GM21447 (cell line): ENCODE results near the gene MAG.
A peak's percentile ranks its signal among the peaks of the same experiment; 100 is the strongest.

Source experiments
- ATAC-seq: cut with Tn5 transposase; IDR thresholded peaks from one replicate; pipeline ENCODE4 v1.9.1; 2021; ENCODE audit not compliant: unreplicated experiment

Gene MAG, protein sequence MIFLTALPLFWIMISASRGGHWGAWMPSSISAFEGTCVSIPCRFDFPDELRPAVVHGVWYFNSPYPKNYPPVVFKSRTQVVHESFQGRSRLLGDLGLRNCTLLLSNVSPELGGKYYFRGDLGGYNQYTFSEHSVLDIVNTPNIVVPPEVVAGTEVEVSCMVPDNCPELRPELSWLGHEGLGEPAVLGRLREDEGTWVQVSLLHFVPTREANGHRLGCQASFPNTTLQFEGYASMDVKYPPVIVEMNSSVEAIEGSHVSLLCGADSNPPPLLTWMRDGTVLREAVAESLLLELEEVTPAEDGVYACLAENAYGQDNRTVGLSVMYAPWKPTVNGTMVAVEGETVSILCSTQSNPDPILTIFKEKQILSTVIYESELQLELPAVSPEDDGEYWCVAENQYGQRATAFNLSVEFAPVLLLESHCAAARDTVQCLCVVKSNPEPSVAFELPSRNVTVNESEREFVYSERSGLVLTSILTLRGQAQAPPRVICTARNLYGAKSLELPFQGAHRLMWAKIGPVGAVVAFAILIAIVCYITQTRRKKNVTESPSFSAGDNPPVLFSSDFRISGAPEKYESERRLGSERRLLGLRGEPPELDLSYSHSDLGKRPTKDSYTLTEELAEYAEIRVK

DNA sequence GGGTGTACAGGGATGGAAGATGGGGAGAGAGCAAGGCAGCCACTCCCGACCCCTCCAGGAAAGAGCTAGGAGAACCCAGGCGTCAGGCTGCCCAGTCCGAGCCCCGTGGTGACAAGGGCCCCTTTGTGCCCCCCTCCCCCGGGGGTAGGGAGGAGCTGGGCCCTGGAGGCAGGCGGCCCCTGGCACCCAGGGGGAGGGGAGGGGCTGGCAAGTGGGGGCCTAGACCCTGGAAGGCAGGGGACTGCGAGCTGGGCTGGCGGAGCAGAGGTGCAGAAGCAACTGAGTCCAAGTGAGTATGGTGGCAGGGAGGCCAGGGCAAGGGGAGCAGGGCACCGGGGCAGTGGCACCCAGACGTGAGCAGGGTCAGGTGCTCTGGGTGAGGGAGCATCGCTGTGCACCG is at the start of gene MAG:
Gene MAG (plus strand): TSS at position 246 of the 400 bp plus-strand sequence. CDS start 3,248 bp downstream, outside the sequence.
- ATAC-seq, result no peak

DNA sequence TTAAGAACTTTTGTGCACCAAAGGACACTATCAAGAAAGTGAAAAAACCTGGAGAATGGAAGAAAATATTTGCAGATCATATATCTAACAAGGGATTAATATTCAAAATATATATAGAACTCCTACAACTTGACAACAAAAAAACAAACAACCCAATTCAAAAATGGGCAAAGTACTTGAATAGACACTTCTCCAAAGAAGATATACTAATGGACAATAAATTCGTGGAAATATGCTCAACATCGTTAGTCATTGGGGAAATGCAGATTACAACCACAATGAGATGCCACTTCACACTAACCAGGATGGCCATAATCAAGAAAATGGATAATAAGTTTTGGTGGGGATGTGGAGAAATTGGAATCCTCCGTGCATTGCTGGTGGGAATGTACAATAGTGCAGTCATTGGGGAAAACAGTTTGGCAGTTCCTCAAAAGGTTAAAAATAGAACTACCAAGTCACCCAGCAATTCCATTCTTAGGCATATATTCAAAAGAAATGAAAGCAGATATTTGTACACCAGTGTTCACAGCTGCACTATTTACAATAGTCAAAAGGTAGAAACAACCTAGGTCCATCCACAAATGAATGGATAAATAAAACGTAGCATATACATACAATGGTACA is 45.4 kb upstream of the MAG start:
- ATAC-seq, result no peak

DNA sequence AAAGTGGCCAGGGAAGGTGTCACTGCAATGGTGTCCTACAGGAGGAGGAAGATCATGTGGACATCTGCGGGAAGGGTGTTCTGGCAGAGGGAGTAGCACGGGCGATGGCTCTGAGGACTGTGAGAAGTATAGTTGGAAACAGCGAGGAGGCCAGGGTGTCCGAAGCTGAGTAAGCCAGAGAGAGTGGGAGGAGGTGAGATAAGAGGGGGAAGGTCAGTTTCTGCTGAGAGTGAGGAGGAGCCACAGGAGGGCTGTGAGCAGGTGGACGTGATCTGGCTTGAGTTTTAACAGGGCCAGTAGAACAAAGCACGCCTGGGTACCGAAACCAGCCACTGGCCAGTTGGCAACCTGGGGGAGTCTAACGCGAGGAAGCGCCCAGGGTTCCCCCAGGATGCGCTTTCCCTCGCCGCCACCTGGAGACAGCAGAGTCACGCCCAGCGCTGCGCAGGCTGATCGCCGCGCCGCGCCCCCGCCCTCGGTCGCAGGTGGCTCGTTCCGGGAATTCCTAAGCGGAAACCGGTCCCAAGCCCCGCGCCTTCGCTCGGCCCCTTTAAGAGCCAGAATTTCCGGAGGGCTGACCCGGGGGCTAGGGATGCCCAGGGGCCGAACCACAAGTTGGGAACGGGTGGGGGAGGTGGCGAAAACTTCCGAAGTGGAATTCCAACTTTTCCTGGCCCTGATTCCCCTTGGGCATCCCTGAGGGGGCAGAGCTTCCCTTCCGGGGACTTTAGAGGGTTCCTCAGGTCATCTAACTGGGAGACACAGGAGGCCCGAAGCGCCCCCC is 44.2 kb upstream of the MAG start:
- peak; percentile 47 for ATAC-seq

GRCh38 chr19:35248310-35249145 is 43.4 kb upstream of the MAG start, which contains the start of gene LSR:
Gene LSR (plus strand): TSS chr19:35249002. CDS start chr19:35249023, 21 bp downstream.
- ATAC-seq, result peak; percentile 72

- ATAC-seq, result no peak
These were observed 42.7 kb upstream of the MAG start for GRCh38 chr19:35249146-35249847.

DNA sequence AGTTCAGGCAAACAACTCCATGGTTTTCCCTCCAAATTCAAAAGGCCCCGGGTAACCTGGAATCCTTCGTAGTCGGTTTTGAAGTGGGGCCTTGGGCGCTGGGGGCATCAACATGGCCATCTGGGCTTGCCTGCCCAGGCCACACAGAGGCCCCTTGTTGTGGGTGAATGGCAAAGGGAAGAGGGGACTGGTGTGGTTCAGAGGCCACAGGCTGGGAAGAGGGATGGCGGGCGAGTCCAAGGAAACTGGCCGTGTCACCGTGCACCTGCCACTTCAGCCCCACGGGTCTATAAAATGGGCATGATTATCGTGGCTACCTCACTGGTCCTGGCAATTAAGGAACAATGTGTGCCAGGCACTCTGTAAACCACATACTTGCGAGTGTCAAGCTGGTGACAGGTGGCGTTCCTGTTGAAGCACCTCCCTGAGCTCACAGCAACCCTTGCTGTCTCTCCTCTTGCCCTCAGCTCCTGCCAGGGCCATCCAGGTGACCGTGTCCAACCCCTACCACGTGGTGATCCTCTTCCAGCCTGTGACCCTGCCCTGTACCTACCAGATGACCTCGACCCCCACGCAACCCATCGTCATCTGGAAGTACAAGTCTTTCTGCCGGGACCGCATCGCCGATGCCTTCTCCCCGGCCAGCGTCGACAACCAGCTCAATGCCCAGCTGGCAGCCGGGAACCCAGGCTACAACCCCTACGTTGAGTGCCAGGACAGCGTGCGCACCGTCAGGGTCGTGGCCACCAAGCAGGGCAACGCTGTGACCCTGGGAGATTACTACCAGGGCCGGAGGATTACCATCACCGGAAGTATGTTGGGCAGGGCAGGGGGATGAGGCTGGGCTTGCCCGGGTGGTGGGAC is 41.9 kb upstream of the MAG start:
- no peak for ATAC-seq

DNA sequence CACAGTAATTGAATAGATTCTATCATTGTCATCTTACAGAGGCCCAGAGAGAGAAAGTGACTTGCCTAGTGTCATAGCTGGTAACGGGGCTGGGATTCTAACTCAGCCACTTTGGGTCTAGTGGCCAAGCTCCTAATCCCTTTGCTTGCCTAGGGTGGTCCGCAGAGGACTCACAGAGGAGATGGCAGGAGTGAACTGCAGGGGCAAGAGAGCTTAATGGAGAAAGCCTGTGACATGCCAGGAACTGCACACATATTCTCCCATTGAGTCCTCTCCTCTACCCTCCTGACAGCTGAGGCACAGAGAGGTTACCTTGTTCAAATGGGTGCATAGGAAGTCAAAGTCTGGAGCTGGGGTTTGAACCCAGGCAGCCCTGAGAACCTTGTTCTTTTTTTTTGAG is 40.5 kb upstream of the MAG start:
- no peak for ATAC-seq

- ATAC-seq, result no peak
These were observed 38.4 kb upstream of the MAG start for GRCh38 chr19:35253316-35254286.

DNA sequence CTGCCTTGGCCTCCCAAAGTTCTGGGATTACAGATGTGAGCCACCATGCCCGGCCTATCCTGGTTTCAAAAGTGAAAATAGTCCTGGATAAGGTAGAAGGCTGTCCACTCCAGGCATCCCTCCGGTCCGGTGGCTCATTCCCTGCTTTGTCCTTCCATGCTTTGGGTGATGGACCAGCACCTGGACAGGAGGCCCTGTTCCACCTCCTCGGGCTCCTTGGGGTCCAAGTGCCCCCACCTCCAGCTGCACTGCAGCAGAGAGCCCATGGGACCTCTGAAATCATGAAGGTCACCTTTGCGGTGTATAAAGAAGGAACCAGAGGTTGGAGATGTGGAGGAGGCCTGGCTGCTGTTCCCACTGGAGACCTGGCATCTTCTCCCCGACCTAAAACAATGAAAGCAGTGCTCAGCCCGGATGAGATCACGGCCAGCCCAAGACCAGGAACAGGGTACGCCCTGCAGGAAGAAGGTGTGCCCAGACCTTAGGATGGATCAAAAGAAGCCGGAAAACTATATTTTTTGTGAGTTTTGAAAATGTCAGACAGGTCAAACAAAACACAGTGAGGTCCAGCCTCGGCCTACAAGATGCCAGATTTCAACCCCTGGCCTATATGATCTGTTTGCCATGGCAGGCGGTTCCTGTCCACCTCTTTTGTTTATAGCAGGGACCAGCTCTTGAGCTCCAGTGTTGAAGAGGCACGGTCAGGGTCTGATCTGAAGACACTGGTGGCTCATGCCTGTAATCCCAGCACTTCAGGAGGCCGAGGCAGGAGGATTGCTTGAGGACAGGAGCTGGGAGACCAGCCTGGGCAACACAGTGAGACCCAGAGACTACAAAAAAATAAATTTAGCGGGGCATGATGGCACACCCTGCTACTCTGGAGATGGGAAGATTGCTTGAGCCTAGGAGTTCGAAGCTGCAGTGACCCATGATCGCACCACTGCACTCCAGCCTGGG is 37.3 kb upstream of the MAG start:
- ATAC-seq, result no peak

- no peak for ATAC-seq
These were observed 35.4 kb upstream of the MAG start for GRCh38 chr19:35256566-35256965.

DNA sequence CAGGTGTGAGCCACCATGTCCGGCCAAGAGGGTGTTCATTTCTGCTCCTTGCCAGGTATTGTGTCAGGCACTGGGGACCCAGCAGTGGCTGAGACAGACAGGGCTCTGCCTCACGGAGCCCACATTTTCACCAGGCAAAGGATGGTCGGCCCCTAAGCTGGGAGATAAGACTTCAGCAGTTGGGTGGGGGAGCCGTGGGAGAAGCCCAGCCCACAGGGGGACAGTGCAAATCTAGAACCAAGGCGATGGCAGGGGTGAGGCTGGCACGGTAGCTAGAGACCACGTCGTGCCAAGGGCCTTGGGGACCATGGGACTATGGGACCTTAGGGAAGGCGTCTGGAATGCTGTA is 34.9 kb upstream of the MAG start:
- ATAC-seq, result no peak

DNA sequence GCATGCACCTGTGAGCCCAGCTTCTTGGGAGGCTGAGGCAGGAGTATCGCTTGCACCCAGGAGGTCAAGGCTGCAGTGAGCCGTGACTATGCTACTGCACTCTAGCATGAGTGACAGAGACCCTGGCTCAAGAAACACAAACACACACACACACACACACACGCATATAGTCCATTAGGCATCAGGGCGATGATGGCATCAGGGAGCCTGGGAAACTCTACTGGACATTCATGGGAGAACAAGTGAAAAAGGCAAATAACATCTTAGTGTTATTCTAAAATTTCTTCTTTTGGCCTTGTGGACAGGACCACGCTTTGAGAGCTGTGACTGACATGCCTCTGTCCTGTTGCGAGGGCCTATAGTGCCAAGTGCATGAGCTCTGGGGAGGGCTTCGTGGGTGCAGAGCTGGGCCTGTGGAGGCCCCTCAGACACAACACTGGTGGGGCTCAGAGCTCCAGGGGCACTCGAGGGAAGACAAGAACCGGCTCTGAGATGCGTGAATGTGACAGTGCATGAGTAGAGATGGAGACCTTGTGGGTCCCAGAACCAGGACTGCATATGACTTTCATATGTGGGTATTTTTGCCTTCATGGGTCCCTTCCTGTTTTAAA is 31.2 kb upstream of the MAG start:
- ATAC-seq, result no peak

- no peak for ATAC-seq
These were observed 30.4 kb upstream of the MAG start for GRCh38 chr19:35261356-35262100.

DNA sequence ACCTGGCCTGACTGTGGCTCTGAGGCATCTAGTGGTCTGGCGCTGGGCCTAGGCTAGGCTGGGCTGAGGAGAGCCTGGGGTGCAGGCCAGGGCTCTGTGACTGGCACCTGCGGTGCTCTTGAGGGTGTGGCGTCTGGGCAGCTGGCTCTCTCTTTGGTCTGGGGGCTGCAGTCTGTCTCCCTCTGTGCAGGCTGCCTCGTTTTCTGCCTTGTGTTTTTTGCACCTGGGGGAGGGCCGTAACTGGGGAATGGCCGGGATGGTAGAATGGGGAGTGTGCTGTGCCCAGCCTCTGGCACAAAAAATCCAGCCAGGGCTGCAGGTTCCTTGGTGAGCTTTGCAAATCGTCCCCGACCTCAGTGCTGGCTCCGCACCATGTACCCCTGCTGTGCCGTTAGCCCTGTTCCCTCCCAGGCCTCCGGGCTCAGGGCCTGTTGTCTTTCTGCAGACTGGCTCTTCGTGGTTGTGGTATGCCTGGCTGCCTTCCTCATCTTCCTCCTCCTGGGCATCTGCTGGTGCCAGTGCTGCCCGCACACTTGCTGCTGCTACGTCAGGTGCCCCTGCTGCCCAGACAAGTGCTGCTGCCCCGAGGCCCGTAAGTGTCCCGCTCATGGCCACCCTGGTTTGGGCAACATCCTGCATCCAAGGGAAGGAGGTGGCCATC is 29.7 kb upstream of the MAG start:
- ATAC-seq, result no peak
